22Rv1 (cell line): ENCODE data around the gene ADAMTS20.
"Not testable (repeated sequence)": the region's sequence is repeated elsewhere in the genome, so short reads cannot be mapped to it uniquely, and the experiment has no call there.

Source experiments
- ZFX ChIP-seq: fragments of 450-650 bp; IDR thresholded peaks from 2 replicates; pipeline ENCODE4 v1.6.1; 2017; ENCODE audit warnings: antibody characterized with exemption, borderline replicate concordance
- TF ChIP-seq, protein P1 (sequence below): fragments of 450-650 bp; IDR thresholded peaks from 2 replicates; pipeline ENCODE4 v1.5.1; 2017; ENCODE audit warnings: mild to moderate bottlenecking

- TF ChIP-seq, protein P1, sequence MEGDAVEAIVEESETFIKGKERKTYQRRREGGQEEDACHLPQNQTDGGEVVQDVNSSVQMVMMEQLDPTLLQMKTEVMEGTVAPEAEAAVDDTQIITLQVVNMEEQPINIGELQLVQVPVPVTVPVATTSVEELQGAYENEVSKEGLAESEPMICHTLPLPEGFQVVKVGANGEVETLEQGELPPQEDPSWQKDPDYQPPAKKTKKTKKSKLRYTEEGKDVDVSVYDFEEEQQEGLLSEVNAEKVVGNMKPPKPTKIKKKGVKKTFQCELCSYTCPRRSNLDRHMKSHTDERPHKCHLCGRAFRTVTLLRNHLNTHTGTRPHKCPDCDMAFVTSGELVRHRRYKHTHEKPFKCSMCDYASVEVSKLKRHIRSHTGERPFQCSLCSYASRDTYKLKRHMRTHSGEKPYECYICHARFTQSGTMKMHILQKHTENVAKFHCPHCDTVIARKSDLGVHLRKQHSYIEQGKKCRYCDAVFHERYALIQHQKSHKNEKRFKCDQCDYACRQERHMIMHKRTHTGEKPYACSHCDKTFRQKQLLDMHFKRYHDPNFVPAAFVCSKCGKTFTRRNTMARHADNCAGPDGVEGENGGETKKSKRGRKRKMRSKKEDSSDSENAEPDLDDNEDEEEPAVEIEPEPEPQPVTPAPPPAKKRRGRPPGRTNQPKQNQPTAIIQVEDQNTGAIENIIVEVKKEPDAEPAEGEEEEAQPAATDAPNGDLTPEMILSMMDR = not testable (repeated sequence)
- not testable (repeated sequence) for TF ChIP-seq ZFX
Measured at GRCh38 chr12:43360001-43360400, 192.0 kb downstream of the ADAMTS20 start.
